Ramos (cell line): ENCODE data around the gene JPT2.

ENCODE experiments used
- in situ Hi-C: fragments of 300-500 bp; cut with MboI; formaldehyde crosslinking; loops from one replicate; pipeline ENCODE4 v1.14.3; 2022; ENCODE audit warnings: low sequenced_read_pairs; ENCODE audit not compliant: unreplicated experiment

The JPT2 gene

GRCh38 chr16:1651094-1651973 is 26.7 kb upstream of the JPT2 start:
- in situ Hi-C loops = no loop called here

- in situ Hi-C loops = no loop called here
Measured at GRCh38 chr16:1651974-1652312, 26.1 kb upstream of the JPT2 start.

GRCh38 chr16:1653023-1653422 is 25.1 kb upstream of the JPT2 start:
- in situ Hi-C loops = no loop called here

GRCh38 chr16:1654505-1655268 is 23.4 kb upstream of the JPT2 start:
- in situ Hi-C loops = no loop called here

GRCh38 chr16:1655269-1655807 is 22.7 kb upstream of the JPT2 start:
- in situ Hi-C loops = no loop called here

GRCh38 chr16:1655909-1656807 is 21.9 kb upstream of the JPT2 start:
- in situ Hi-C loops = no loop called here

- in situ Hi-C loops = no loop called here
Measured at GRCh38 chr16:1656808-1657617, 21.1 kb upstream of the JPT2 start.

GRCh38 chr16:1657841-1658240 is 20.2 kb upstream of the JPT2 start:
- in situ Hi-C loops = no loop called here

- in situ Hi-C loops = no loop called here
Measured at GRCh38 chr16:1659031-1659430, 19.0 kb upstream of the JPT2 start.

GRCh38 chr16:1661826-1662225 is 16.3 kb upstream of the JPT2 start:
- in situ Hi-C loops = no loop called here

GRCh38 chr16:1662543-1662942 is 15.5 kb upstream of the JPT2 start:
- in situ Hi-C loops = no loop called here

GRCh38 chr16:1665829-1666228 is 12.2 kb upstream of the JPT2 start:
- in situ Hi-C loops = no loop called here

- in situ Hi-C loops = no loop called here
Measured at GRCh38 chr16:1666316-1666715, 11.8 kb upstream of the JPT2 start.

- in situ Hi-C loops = no loop called here
Measured at GRCh38 chr16:1667271-1667670, 10.8 kb upstream of the JPT2 start.

GRCh38 chr16:1667916-1668315 is 10.2 kb upstream of the JPT2 start:
- in situ Hi-C loops = no loop called here

GRCh38 chr16:1668612-1669319 is 9.3 kb upstream of the JPT2 start:
- in situ Hi-C loops = no loop called here

GRCh38 chr16:1669698-1670097 is 8.4 kb upstream of the JPT2 start:
- in situ Hi-C loops = no loop called here

GRCh38 chr16:1670371-1670770 is 7.7 kb upstream of the JPT2 start:
- in situ Hi-C loops = no loop called here

- in situ Hi-C loops = no loop called here
Measured at GRCh38 chr16:1670866-1671265, 7.2 kb upstream of the JPT2 start.
